Measurements from ENCODE around the gene HBD. TPM values are rescaled to one million over a fixed set of nuclear protein-coding genes. Genes with fewer than 3 reads are reported as not detected.

Gene HBD
- total and polyA plus RNA-seq, 12 donors = 0.41 to 5.3 (median 0.73) TPM; not detected in 8

DNA sequence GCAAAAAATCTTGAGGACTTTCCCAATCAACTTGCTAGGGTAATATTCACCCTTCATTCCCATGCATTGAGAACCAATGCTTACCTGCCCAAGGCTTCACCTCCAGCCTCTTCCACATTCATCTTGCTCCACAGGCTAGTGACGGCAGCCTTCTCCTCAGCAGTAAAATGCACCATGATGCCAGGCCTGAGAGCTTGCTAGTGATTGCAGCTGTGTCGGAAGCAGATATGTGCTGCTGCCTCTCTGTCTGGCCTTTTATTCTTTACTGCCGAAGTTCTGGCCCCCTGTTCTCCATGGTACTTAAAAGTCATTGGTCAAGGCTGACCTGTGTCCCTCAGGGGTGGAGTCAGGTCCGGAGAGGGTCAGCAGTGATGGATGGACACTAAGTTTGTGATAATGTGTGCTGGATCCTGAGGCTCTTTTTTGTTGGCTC, 35.4 kb upstream of the HBD start, which contains the start of gene HBE1:
HBE1 (minus strand) TSS at position 231 of the 433 bp plus-strand sequence; CDS start at position 176, 55 bp downstream.
- TF ChIP-seq, protein P1, sequence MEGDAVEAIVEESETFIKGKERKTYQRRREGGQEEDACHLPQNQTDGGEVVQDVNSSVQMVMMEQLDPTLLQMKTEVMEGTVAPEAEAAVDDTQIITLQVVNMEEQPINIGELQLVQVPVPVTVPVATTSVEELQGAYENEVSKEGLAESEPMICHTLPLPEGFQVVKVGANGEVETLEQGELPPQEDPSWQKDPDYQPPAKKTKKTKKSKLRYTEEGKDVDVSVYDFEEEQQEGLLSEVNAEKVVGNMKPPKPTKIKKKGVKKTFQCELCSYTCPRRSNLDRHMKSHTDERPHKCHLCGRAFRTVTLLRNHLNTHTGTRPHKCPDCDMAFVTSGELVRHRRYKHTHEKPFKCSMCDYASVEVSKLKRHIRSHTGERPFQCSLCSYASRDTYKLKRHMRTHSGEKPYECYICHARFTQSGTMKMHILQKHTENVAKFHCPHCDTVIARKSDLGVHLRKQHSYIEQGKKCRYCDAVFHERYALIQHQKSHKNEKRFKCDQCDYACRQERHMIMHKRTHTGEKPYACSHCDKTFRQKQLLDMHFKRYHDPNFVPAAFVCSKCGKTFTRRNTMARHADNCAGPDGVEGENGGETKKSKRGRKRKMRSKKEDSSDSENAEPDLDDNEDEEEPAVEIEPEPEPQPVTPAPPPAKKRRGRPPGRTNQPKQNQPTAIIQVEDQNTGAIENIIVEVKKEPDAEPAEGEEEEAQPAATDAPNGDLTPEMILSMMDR (IDR thresholded peaks at IDR 0.05) = no peak
- intact Hi-C loops (cut with DNase I) = no loop called here
- Histone ChIP-seq H3K4me1 (no peaks in the 10 kb centered on the region), H3K9me3 (no peaks in the 10 kb centered on the region), H3K27me3 (no peaks in the 10 kb centered on the region), H3K36me3 (no peaks in the 10 kb centered on the region), H3K27ac (no peak within 1 kb of the TSS), H3K4me3 (no peak within 1 kb of the TSS)
- ATAC-seq = no peak
- WGBS, 2 donors = 55 to 59% methylated on average over 4 of the region's 4 CpGs
- DNase-seq = no peak

DNA sequence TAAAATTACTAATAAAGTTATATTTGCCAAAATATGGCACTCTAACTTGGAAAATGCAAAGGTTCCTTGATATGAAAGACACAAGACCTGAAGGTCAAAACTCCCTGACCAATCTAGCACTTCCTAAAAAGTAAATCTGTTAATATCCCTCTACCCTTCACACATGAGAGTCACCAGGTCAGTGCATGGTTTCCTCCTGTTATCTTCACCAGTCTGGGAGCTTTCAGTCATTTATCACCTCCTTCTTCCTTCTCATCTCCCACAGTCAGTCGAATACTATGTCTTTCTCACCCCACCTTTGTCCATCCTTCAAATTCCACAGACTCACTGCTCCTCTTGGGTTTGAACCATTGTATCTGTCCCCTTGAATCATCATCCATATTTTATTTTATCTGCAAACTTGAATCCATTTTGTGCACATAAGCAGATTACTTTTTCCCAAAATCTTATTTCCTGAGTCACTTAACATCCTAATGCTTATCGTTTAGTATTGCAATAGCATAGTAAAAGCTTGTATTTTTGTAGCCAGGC, 32.8 kb upstream of the HBD start:
- ATAC-seq (no peak), DNase-seq (no peak)
- Histone ChIP-seq H3K27ac (no peak overlapping the region), H3K9me3 (peaks cover 0 to 4% (median 0%) of the 10 kb centered on the region in 11 donors), H3K4me1 (no peaks in the 10 kb centered on the region), H3K27me3 (no peaks in the 10 kb centered on the region), H3K4me3 (no peak overlapping the region), H3K36me3 (no peaks in the 10 kb centered on the region)
- intact Hi-C loops (cut with DNase I) = no loop called here
- WGBS, 2 donors = 59 to 63% methylated on average over 2 of the region's 2 CpGs
- TF ChIP-seq, protein P1 (IDR thresholded peaks at IDR 0.05) = no peak

DNA sequence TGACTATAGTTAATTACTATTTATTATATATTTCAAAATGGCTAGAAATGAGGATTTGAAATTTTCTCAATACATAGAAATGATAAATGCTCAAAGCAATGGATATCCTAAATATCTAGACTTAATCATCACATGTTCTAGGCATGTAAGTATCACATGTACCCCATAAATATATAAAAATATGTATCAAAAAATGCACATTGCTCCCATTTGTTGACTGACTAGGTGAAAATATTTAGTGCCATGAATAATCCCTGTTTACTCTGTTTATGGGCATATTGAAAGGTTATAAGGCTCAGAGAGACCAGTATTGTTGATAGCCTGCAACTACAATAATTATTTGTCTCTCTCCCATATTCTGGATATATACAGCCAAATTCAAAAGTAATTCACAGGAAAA, 32.3 kb upstream of the HBD start:
- H3K9me3 ChIP-seq = peaks cover 0 to 8% (median 0%) of the 10 kb centered on the region in 11 donors
- intact Hi-C loops (cut with DNase I) = no loop called here
- H3K36me3 ChIP-seq = no peaks in the 10 kb centered on the region
- TF ChIP-seq, protein P1 (IDR thresholded peaks at IDR 0.05) = no peak
- H3K27me3 ChIP-seq = no peaks in the 10 kb centered on the region
- H3K4me3 ChIP-seq = no peak overlapping the region
- H3K4me1 ChIP-seq = no peaks in the 10 kb centered on the region
- H3K27ac ChIP-seq = no peak overlapping the region
- DNase-seq (no peak), ATAC-seq (no peak)

DNA sequence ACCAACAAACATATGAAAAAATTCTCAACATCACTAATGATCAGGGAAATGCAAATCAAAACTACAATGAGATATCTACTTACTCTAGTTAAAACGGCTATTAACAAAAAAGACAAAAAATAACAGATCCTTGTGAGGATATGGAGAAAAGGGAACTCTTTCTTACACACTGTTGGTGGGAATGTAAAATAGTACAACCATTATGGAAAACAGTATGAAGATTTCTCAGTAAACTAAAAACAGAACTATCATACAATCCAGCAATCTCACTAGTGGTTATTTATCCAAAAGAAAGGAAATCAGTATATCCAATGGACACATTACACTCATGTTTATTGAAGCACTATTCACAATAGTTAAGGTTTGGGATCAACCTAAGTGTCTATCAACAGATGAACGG, 31.5 kb upstream of the HBD start:
- TF ChIP-seq, protein P1 (IDR thresholded peaks at IDR 0.05) = no peak
- peaks cover 0 to 9% (median 0%) of the 10 kb centered on the region in 11 donors for H3K9me3 ChIP-seq
- no peaks in the 10 kb centered on the region for H3K27me3 ChIP-seq
- H3K4me3 ChIP-seq = no peak overlapping the region
- WGBS, 2 donors = 41 to 59% methylated on average over 2 of the region's 2 CpGs
- no peak overlapping the region for H3K27ac ChIP-seq
- no peak for ATAC-seq
- no peaks in the 10 kb centered on the region for H3K4me1 ChIP-seq
- DNase-seq = no peak
- intact Hi-C loops (cut with DNase I) = no loop called here
- no peaks in the 10 kb centered on the region for H3K36me3 ChIP-seq
